ENCODE measurements around the gene FGF2.
"Not testable (repeated sequence)": the region's sequence is repeated elsewhere in the genome, so short reads cannot be mapped to it uniquely, and the experiment has no call there.

FGF2 gene

GRCh38 chr4:122945136-122945535 lies 118.5 kb downstream of the FGF2 start:
- DNase-seq: not testable (repeated sequence)

- no peak for DNase-seq
Observed at GRCh38 chr4:122946142-122946541, 119.5 kb downstream of the FGF2 start.

Data from NCI-H1694 treated with DMSO at 0.1 percent for 48 hours (cell line).